HG03135 (cell line): ENCODE results near the gene SH3RF2.
"Not testable (repeated sequence)": the region's sequence is repeated elsewhere in the genome, so short reads cannot be mapped to it uniquely, and the experiment has no call there.

Experiments used
- ATAC-seq: cut with Tn5 transposase; IDR thresholded peaks from one replicate; pipeline ENCODE4 v1.9.1; 2021; ENCODE audit warnings: mild to moderate bottlenecking, moderate library complexity; ENCODE audit not compliant: unreplicated experiment

Gene SH3RF2

GRCh38 chr5:146001544-146002190 is 65.3 kb downstream of the SH3RF2 start:
- no peak for ATAC-seq

DNA sequence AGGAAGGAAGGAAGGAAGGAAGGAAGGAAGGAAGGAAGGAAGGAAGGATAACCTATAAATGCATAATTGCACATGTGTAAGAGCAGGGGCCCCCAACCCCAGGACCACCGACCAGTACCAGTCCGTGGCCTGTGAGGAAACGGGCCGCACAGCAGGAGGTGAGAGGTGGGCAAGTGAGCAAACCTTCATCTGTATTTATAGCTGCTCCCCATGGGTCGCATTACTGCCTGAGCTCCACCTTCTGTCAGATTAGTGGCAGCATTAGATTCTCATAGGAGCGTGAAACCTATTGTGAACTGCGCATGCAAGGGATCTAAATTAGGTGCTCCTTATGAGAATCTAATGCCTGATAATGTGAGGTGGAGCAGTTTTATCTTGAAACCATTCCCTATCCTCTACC is 66.1 kb downstream of the SH3RF2 start:
- no peak for ATAC-seq

DNA sequence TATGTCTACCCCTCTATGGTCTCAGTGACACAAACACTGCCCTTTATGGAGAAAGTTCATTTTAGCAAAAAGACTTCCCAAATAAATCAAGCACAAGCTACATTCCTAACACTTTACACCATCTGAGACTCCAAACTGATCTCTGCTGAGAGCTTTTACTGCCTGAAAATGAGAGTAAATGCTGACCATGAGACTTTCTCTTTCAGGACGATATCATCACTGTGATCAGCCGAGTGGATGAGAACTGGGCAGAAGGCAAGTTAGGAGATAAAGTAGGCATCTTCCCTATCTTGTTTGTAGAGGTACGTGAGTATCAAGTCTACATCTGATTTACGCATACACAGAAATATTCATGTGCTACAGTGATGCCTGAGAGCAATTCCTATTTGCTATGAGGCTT is 67.5 kb downstream of the SH3RF2 start:
- ATAC-seq = no peak

DNA sequence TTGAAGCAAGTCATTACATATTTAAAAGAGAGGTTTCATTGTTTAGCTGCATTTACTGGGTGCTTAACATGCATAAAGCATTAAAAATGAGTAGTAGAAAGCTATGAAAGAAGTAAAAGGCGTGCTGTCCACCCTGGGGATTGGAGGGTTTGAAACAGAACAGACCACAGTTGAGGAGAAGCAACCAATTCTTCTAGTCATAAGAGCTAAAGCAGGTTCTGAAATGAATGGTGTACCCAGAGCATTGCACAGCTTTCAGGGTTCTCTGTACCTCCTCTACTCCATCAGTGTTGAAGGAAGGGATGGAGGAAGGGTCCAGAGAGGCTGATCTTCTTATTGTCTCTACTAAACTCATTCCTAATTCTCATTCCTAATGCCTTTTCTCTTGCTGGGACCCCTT is 68.9 kb downstream of the SH3RF2 start:
- ATAC-seq = no peak

GRCh38 chr5:146005723-146006122 is 69.3 kb downstream of the SH3RF2 start:
- ATAC-seq = no peak

DNA sequence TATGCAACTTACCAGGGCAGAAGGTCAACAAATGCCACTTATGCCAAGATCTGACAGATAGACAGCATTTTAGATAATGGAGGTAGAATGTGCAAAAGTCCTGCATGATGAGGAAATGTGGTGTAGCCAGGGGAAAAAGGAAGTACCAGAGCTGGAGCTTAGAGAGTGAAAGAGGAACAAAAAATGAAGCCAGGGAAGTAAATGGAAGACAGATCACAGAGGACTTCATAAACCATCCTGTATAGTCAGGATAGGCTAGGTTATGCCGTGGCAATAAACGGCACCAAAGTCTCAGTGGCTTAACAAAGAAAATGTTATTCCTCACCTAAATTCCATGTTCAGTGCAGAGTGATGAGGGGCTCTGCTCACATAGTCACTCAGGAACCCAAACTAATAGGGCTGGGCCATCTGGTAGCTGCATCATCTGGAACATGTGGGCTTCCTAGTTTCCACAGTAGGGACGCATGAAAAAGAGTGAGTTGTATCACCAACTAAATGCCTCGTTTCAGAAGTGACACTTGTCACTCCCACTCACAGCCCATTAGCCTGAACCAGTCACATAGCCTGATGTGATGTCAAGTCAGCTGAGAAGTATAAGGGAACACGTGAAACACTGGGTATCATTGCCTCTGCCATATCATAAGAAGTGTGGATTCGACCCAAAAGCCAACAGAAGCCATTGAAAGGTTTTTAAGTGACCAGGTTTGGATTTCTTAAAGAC is 70.3 kb downstream of the SH3RF2 start:
- ATAC-seq = no peak

DNA sequence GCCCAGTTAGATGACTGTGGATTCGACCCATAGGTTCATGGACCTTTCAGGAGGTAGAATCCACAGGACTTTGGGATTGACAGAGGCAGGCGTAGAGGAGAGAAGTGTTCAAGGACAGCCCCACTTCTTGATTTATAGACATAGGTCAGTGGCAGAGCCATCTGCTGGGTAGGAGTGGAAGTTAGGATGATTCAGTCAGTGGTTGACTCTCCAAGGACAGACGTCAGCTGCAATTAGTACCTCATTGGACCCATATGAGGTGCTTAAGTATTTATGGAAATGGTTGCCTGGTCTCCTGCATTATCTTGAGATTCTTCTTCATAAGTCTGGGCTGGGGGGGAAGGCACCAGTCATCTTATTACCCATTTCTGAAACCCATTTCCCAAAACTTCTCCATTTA is 70.9 kb downstream of the SH3RF2 start:
- no peak for ATAC-seq

DNA sequence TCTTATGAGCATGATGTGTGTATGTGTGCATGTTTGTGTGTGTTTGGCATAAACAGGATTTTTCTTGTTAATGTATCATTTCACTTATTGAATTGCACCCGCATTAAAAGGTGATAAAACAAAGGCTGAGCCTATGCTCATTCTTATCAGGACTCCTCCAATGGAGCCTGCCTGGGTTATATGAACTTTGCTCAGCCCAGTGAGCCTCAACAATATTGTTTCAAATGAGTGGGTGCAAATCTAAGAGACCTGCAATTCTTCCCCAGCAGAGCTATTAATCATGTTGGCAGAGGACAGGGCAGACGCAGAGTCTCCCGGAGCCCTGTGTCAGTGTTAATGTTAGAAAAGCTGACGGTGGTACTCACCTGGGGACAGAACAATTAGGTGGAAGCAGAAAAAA is 71.6 kb downstream of the SH3RF2 start:
- ATAC-seq = no peak

- no peak for ATAC-seq
Measured at GRCh38 chr5:146009020-146009419, 72.6 kb downstream of the SH3RF2 start.

GRCh38 chr5:146010447-146010846 is 74.1 kb downstream of the SH3RF2 start:
- not testable (repeated sequence) for ATAC-seq

- no peak for ATAC-seq
Measured at GRCh38 chr5:146013761-146014160, 77.4 kb downstream of the SH3RF2 start.

- no peak for ATAC-seq
Measured at GRCh38 chr5:146015001-146015400, 78.6 kb downstream of the SH3RF2 start.

DNA sequence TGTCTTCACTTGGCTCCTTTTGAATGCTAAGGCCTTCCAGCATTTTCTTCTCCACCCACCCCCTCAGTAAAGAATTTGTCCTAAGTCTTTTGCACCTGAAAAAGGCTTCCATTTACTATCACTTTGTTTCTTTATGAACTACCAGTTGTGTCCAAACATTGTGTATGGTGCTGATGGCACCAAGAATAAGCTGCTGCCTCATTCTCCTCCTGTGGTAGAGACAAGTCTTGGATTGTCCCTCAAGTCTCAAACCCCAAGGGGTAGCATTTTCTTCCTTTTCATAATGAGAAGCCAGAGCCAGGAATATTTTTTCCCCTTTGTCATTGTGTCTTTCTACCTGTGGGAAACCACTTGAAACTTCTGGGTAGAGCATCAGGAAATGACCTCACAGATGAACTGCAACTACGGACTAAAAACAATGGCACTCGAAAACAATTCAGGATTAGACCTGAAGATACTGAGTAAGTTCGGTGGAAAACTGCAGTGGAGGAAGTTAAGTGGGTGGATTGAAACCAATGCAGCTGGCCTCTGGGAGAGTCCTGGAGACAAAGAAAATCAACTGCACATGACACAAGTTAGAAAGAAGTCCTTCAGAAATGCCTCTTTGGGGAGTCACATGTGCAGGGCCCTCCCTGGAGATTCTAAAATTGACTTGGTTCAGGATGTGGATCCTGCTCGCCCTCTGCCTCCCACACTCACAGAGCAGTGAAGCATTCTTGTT is 80.5 kb downstream of the SH3RF2 start:
- no peak for ATAC-seq

DNA sequence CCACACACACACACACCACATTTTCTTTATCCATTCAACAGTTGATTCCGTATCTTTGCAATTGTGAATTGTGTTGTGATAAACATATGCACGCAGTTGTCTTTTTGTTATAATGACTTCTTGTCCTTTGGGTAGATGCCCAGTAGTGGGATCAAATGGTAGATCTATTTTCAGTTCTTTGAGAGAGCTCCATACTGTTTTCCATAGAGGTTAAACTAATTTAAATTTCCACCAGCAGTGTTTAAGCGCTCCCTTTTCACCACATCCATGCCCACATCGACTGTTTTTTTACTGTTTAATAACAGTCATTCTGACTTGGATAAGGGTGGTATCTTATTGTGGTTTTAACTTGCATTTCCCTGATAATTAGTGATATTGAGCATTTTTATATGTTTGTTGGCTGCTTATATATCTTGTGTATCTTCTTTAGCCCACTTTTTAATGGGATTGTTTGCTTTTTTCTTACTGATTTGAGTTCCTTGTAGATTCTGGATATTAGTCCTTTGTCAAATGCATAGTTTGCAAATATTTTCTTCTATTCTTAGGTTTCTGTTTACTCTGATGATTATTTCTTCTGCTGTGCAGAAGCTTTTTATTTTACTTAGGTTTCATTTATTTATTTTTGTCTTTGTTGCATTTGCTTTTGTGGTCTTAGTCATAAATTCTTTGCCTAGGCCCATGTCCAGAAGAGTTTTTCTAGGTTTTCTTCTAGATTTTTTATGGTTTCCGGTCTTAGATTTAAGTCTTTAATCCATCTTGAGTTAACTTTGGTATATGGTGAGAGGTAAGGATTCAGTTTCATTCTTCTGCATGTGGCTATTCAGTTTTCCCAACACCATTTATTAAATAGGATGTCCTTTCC is 82.4 kb downstream of the SH3RF2 start:
- ATAC-seq = no peak

DNA sequence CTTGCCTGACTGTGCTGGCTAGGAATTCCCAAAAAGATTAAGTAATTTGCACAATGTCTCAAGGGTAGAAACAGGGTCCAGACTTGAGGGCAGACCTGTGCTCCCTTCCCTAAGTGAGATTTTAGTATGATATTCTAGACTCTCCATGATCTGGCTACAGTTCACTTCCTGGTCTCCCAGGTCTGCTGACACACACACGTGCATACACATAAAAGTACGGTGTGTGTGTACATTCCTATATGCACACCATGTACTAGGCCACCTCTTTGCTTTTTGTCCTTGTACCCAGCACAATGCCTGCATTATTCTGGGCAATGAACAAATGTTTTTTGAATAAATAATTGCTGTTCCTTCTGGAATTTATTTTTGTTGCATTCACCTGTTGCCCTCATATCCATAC is 83.7 kb downstream of the SH3RF2 start:
- ATAC-seq = no peak

DNA sequence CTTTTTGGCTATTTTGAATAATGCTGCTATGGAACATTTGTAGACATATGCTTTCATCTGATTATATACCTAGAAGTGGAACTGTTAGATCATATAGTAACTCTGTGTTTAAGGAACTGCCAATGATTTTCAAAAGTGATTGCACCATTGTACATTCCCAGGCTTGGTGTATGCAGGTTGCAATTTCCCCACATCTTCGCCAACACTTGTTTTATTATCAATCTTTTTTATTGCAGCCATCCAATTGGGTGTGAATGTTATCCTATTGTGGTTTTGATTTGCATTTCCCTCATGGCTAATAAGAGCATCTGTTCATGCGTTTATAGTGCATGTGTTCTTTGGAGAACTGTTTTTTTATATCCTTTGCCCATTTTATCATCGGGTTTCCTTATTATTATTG is 87.7 kb downstream of the SH3RF2 start:
- no peak for ATAC-seq

DNA sequence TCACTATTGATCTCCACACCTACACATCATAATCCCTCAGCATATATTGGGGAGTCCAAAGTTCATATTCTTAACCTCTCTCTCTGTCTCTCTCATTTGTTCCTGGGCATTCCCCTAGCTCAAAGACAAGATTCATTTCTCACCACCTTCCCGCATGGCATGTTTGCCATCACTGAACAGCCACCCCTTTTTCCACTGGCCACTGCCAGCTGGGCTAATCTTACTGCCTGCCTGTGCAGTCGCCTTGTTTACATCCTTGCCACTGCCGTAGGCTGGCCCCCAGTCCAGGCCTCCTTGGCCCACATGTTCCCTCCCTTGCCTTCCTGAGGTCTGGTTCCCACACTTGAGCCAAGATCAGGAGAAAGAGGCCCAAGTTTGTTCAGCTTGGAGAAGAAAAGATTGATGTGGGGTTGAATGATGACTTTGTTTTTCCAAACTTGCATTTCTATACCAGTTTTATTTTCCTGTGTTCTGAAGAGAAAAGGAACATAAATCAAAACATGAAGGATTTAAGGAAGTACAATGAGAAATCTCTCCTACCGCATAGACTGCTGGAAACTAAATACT is 88.8 kb downstream of the SH3RF2 start:
- ATAC-seq = no peak

DNA sequence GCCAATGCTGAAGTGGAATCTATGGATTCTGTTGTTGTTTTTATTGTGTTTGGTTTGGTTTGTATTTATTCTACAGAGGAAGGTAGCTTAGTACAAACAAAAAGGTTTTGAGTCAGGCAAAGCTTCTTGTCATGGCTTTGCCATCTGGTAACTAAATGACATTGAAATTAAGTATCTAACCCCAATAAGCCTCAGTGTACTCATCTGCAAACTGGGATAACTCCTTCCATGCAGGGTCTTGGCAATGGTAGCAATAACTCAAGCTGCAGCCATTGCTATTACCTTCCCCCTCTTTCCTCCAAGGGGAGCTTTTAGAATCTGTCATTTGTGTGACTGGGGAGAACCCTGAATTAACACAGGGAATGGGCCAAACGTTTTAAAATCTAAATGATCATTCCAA is 89.3 kb downstream of the SH3RF2 start:
- no peak for ATAC-seq

- ATAC-seq = no peak
Measured at GRCh38 chr5:146026307-146027010, 90.1 kb downstream of the SH3RF2 start.

GRCh38 chr5:146027751-146028150 is 91.4 kb downstream of the SH3RF2 start:
- no peak for ATAC-seq
